ENCODE data around the gene WDFY4. TPM values are rescaled to one million over a fixed set of nuclear protein-coding genes. Genes with fewer than 3 reads are reported as not detected.

WDFY4 gene
- total RNA-seq, 1 experiment from 2014 or later = not detected

DNA sequence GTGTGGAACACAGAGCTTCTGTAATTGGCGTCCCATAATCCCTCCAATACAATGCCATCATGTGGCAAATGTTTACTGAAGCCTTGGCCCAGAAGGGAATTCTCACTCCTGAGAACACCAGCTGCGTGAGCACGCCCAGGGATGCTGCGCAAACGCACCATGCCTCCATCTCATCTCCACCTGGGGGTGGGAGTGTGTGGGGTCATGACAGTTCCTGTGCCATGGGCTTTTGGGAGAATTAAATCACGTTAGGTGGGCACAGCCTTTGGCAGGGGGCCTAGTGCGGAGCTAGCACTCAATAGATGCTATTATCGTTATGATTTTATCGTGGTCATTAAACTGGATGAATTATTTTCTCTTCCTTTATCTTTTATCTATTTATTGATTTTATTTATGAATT, 15.8 kb downstream of the WDFY4 start:
- Histone ChIP-seq H2BK20ac (ENCODE audit: low read depth, low read length, poor library complexity, severe bottlenecking) (no peak overlapping the region), H2BK12ac (ENCODE audit: insufficient read length, low read depth, low read length) (no peak overlapping the region), H2BK5ac (ENCODE audit: insufficient read length, low read length) (no peak overlapping the region), H2AFZ (ENCODE audit: low read length) (no peak overlapping the region), H3K23me2 (ENCODE audit: insufficient read length, low read depth, low read length, poor library complexity, severe bottlenecking) (no peaks in the 10 kb centered on the region), H3K4ac (ENCODE audit: low read depth, low read length) (no peak overlapping the region), H3K9me3 (ENCODE audit: control insufficient read depth, low read depth, low read length) (no peaks in the 10 kb centered on the region), H2AK5ac (ENCODE audit: insufficient read length, low read length) (no peak overlapping the region), H2BK120ac (ENCODE audit: low read depth, low read length, poor library complexity, severe bottlenecking) (no peak overlapping the region), H4K8ac (replicated peaks; ENCODE audit: insufficient read length, low read depth, low read length) (no peak overlapping the region), H2BK15ac (ENCODE audit: low read depth, low read length) (no peak overlapping the region), H3K27ac (ENCODE audit: insufficient read length, low read depth, low read length) (no peak overlapping the region), H3T11ph (ENCODE audit: low read length) (no peak overlapping the region), H3K4me2 (ENCODE audit: insufficient read depth, insufficient read length, low read length) (no peak overlapping the region), H3K79me1 (ENCODE audit: insufficient read depth, low read depth, low read length, poor library complexity, severe bottlenecking) (no peaks in the 10 kb centered on the region), H4K5ac (ENCODE audit: insufficient read length, low read depth, low read length) (no peak overlapping the region), H4K20me1 (ENCODE audit: control insufficient read depth, insufficient read depth, insufficient read length) (no peaks in the 10 kb centered on the region), H3K9ac (ENCODE audit: extremely low read depth, insufficient read length, low read length) (no peak overlapping the region), H3K4me1 (ENCODE audit: insufficient read depth, low read length) (no peaks in the 10 kb centered on the region), H3K79me2 (ENCODE audit: insufficient read depth, low read length) (no peaks in the 10 kb centered on the region), H3K27me3 (ENCODE audit: insufficient read depth, low read length) (no peaks in the 10 kb centered on the region), H3K18ac (ENCODE audit: insufficient read length, low read depth, low read length) (no peak overlapping the region), H3K23ac (ENCODE audit: insufficient read length, low read depth, low read length) (no peak overlapping the region), H4K91ac (ENCODE audit: insufficient read length, low read depth, low read length) (no peak overlapping the region), H3K56ac (ENCODE audit: insufficient read length, low read depth, low read length) (no peak overlapping the region), H3K14ac (ENCODE audit: insufficient read depth, low read length) (no peak overlapping the region)
- Mint-ChIP-seq H3K27me3 (ENCODE audit: low read depth) (peaks cover 2% of the 10 kb centered on the region), H3K4me1 (no peaks in the 10 kb centered on the region), H3K4me3 (no peak overlapping the region), H3K27ac (no peak overlapping the region; a peak in 1 of 7 replicates), H3K9me3 (no peaks in the 10 kb centered on the region), H3K36me3 (ENCODE audit: insufficient read depth in 1 of 3, low read depth in 3 of 3) (no peaks in the 10 kb centered on the region)
- TF ChIP-seq, protein P1, sequence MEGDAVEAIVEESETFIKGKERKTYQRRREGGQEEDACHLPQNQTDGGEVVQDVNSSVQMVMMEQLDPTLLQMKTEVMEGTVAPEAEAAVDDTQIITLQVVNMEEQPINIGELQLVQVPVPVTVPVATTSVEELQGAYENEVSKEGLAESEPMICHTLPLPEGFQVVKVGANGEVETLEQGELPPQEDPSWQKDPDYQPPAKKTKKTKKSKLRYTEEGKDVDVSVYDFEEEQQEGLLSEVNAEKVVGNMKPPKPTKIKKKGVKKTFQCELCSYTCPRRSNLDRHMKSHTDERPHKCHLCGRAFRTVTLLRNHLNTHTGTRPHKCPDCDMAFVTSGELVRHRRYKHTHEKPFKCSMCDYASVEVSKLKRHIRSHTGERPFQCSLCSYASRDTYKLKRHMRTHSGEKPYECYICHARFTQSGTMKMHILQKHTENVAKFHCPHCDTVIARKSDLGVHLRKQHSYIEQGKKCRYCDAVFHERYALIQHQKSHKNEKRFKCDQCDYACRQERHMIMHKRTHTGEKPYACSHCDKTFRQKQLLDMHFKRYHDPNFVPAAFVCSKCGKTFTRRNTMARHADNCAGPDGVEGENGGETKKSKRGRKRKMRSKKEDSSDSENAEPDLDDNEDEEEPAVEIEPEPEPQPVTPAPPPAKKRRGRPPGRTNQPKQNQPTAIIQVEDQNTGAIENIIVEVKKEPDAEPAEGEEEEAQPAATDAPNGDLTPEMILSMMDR (conservative IDR thresholded peaks at IDR 0.05) = no peak
- no peak for DNase-seq
- no CpG with 5 or more reads among the region's 9 CpGs for WGBS (ENCODE audit: extremely low coverage, insufficient read length, low lambda C conversion rate)

Measured in H9 (cell line).